HEK293 (cell line): ENCODE data around the gene UBE2J2.

Experiments
- CTCF ChIA-PET: fragments of 350-600 bp; formaldehyde crosslinking; extraction: SDS; loops from one replicate; lab custom pipeline; 2021; ENCODE audit warnings: antibody characterized with exemption; lab: Yijun Ruan, JAX
- POLR2A ChIA-PET: fragments of 300-600 bp; formaldehyde crosslinking; extraction: SDS; loops from one replicate; lab custom pipeline; 2020; ENCODE audit warnings: antibody characterized with exemption, inconsistent platforms; lab: Yijun Ruan, JAX
- H3K27ac ChIP-seq: fragments of 200-500 bp; sonication (Bioruptor generic); 2 replicates; pipeline ENCODE4 v1.5.1; 2014; ENCODE audit warnings: low read depth, low read length, control low read depth, inconsistent platforms; ENCODE audit errors: extremely low read depth
- H3K36me3 ChIP-seq, 2 experiments: fragments of 200-500 bp in 1 of 2; sonication (Bioruptor generic) in 1 of 2; 1 replicate in 1 of 2; 2 replicates in 1 of 2; pipeline ENCODE4 v1.5.1; 2014 to 2017; ENCODE audit warnings: inconsistent platforms in 2 of 2, low read length in 2 of 2; ENCODE audit not compliant: control insufficient read depth in 2 of 2, insufficient read depth in 1 of 2
- H3K4me1 ChIP-seq: fragments of 200-500 bp; sonication (Bioruptor generic); 2 replicates; pipeline ENCODE4 v1.5.1; 2014; ENCODE audit warnings: mild to moderate bottlenecking, low read length, inconsistent platforms; ENCODE audit not compliant: control insufficient read depth, insufficient read depth
- H3K4me3 ChIP-seq: 2 replicates; pipeline ENCODE4 v1.5.1; 2011; ENCODE audit warnings: low read depth, mild to moderate bottlenecking, control low read depth, low read length, moderate library complexity
- H3K9me3 ChIP-seq: fragments of 200-500 bp; sonication (Bioruptor generic); 2 replicates; pipeline ENCODE4 v1.5.1; 2014; ENCODE audit warnings: low read depth, low read length, inconsistent platforms; ENCODE audit not compliant: control insufficient read depth, insufficient read depth
- FEZF1 ChIP-seq: fragments of 450-650 bp; formaldehyde crosslinking; IDR thresholded peaks from 2 replicates; pipeline ENCODE4 v1.5.1; 2016; ENCODE audit warnings: missing biosample characterization, missing genetic modification characterization
- GLI2 ChIP-seq: fragments of 450-650 bp; formaldehyde crosslinking; IDR thresholded peaks from 2 replicates; pipeline ENCODE4; 2017; ENCODE audit warnings: missing biosample characterization, missing genetic modification characterization, low read depth, borderline replicate concordance
- GLI4 ChIP-seq: fragments of 450-650 bp; formaldehyde crosslinking; IDR thresholded peaks from 2 replicates; pipeline ENCODE4 v1.5.1; 2016; ENCODE audit warnings: missing biosample characterization, missing genetic modification characterization
- GLIS1 ChIP-seq: fragments of 450-650 bp; formaldehyde crosslinking; IDR thresholded peaks from 2 replicates; pipeline ENCODE4 v1.5.1; 2016; ENCODE audit warnings: missing biosample characterization, missing genetic modification characterization
- GLIS2 ChIP-seq: fragments of 450-650 bp; formaldehyde crosslinking; IDR thresholded peaks from 2 replicates; pipeline ENCODE4 v1.5.1; 2016; ENCODE audit warnings: missing biosample characterization, missing genetic modification characterization
- HOXC10 ChIP-seq: sonication (generic); formaldehyde crosslinking; IDR thresholded peaks from 2 replicates; pipeline ENCODE4 v1.8.1; 2023; ENCODE audit warnings: mild to moderate bottlenecking, missing genetic modification reagents
- MEIS1 ChIP-seq: sonication (generic); formaldehyde crosslinking; IDR thresholded peaks from 2 replicates; pipeline ENCODE4 v1.8.1; 2022; ENCODE audit warnings: missing genetic modification reagents, mild to moderate bottlenecking, borderline replicate concordance
- MZF1 ChIP-seq: fragments of 450-650 bp; formaldehyde crosslinking; IDR thresholded peaks from 2 replicates; pipeline ENCODE4 v1.5.1; 2017; ENCODE audit warnings: missing biosample characterization, missing genetic modification characterization, borderline replicate concordance
- PATZ1 ChIP-seq: fragments of 450-650 bp; formaldehyde crosslinking; IDR thresholded peaks from 2 replicates; pipeline ENCODE4 v1.5.1; 2016; ENCODE audit warnings: missing biosample characterization, missing genetic modification characterization
- ZBTB8A ChIP-seq: fragments of 450-650 bp; formaldehyde crosslinking; IDR thresholded peaks from 2 replicates; pipeline ENCODE4 v1.5.1; 2016; ENCODE audit warnings: missing biosample characterization, missing genetic modification characterization
- ZNF132 ChIP-seq: fragments of 450-650 bp; formaldehyde crosslinking; IDR thresholded peaks from 2 replicates; pipeline ENCODE4 v1.5.1; 2017; ENCODE audit warnings: missing biosample characterization, missing genetic modification characterization, borderline replicate concordance
- ZNF18 ChIP-seq: fragments of 450-650 bp; formaldehyde crosslinking; IDR thresholded peaks from 2 replicates; pipeline ENCODE4 v1.5.1; 2016; ENCODE audit warnings: missing biosample characterization, missing genetic modification characterization
- ZNF223 ChIP-seq: fragments of 450-650 bp; formaldehyde crosslinking; IDR thresholded peaks from 2 replicates; pipeline ENCODE4 v1.5.1; 2016; ENCODE audit warnings: missing biosample characterization, missing genetic modification characterization
- ZNF585B ChIP-seq: fragments of 450-650 bp; formaldehyde crosslinking; IDR thresholded peaks from 2 replicates; pipeline ENCODE4 v1.5.1; 2016; ENCODE audit warnings: missing biosample characterization, missing genetic modification characterization
- ZNF658 ChIP-seq: fragments of 450-650 bp; formaldehyde crosslinking; IDR thresholded peaks from 2 replicates; pipeline ENCODE4; 2016; ENCODE audit warnings: missing biosample characterization, missing genetic modification characterization
- ZNF76 ChIP-seq: fragments of 450-650 bp; formaldehyde crosslinking; IDR thresholded peaks from 2 replicates; pipeline ENCODE4; 2016; ENCODE audit warnings: low read depth, missing biosample characterization, missing genetic modification characterization, borderline replicate concordance
- ZNF768 ChIP-seq: fragments of 450-650 bp; formaldehyde crosslinking; IDR thresholded peaks from 2 replicates; pipeline ENCODE4 v1.5.1; 2018; ENCODE audit warnings: missing biosample characterization, mild to moderate bottlenecking, missing genetic modification characterization
- ZNF843 ChIP-seq: fragments of 450-650 bp; formaldehyde crosslinking; IDR thresholded peaks from 2 replicates; pipeline ENCODE4 v1.5.1; 2016; ENCODE audit warnings: missing biosample characterization, missing genetic modification characterization
- ZSCAN23 ChIP-seq: fragments of 450-650 bp; formaldehyde crosslinking; IDR thresholded peaks from 2 replicates; pipeline ENCODE4 v1.5.1; 2016; ENCODE audit warnings: missing biosample characterization, missing genetic modification characterization
- TF ChIP-seq, protein P1 (sequence below): fragments of 450-650 bp; formaldehyde crosslinking; IDR thresholded peaks from 2 replicates; pipeline ENCODE4 v1.5.1; 2016; ENCODE audit warnings: missing biosample characterization, missing genetic modification characterization

The UBE2J2 gene

DNA sequence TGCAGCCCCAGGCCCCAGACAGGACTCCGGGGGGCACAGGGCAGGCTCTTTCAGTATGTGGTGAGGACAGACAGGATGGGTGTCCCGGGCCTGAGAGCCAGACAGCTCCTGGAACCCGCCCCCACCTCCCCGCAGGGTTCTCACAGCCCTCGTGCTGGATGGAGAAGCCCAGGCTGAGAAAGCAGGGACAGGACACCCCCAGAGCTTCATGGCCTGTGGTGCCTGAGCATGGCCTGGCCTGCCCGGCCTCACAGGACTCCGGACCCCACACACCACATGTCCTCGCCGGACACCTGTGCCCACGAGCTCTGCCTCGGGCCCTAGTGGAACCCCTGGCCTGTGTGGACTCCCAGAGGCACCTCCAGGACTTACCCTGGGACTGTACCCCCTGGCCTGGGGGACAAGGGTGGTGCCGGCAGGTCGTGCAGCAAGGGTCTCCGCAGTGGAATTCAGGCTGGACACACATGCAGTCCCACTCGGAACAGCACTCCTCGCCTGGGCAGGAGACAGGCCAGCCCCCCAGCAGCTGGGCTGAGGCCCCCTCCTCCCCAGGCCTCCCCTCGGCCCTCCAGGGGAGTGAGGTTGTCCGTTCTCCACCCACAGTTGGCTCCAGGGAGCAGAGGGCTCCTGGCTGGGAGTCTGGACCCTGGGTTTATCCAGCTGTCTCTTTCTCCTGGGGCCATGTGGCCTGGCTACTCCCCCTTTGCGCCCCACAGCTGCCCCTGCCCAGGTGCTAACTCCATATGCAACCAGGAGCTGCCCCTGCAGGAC, 68.5 kb downstream of the UBE2J2 start:
- ChIA-PET CTCF (interaction anchor here (0.7 to 0.9 kb wide), 2 partner anchors 83 to 142 kb away, joined by 3 to 6 read pairs; no protein-coding TSS in a partner anchor), POLR2A (no interaction called here)
- Histone ChIP-seq H3K36me3 (no peaks in the 10 kb centered on the region), H3K27ac (no peak overlapping the region), H3K4me1 (peaks cover 3% of the 10 kb centered on the region; the same call in 1 of the 2 replicates), H3K4me3 (no peak overlapping the region)
- TF ChIP-seq, protein P1, sequence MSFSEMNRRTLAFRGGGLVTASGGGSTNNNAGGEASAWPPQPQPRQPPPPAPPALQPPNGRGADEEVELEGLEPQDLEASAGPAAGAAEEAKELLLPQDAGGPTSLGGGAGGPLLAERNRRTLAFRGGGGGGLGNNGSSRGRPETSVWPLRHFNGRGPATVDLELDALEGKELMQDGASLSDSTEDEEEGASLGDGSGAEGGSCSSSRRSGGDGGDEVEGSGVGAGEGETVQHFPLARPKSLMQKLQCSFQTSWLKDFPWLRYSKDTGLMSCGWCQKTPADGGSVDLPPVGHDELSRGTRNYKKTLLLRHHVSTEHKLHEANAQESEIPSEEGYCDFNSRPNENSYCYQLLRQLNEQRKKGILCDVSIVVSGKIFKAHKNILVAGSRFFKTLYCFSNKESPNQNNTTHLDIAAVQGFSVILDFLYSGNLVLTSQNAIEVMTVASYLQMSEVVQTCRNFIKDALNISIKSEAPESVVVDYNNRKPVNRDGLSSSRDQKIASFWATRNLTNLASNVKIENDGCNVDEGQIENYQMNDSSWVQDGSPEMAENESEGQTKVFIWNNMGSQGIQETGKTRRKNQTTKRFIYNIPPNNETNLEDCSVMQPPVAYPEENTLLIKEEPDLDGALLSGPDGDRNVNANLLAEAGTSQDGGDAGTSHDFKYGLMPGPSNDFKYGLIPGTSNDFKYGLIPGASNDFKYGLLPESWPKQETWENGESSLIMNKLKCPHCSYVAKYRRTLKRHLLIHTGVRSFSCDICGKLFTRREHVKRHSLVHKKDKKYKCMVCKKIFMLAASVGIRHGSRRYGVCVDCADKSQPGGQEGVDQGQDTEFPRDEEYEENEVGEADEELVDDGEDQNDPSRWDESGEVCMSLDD (tag by site-specific recombination), result 0 out of 2 replicates have a peak, but pooled peaks have one; percentile 29
- TF ChIP-seq GLIS1 (tag by site-specific recombination) (peak; percentile 96), ZNF132 (tag by site-specific recombination) (no peak), ZSCAN23 (no peak), ZNF658 (tag by site-specific recombination) (no peak), FEZF1 (no peak), ZNF768 (tag by site-specific recombination) (no peak), ZNF18 (tag by site-specific recombination) (no peak), ZNF223 (no peak), ZBTB8A (tag by site-specific recombination) (no peak), ZNF76 (no peak), GLI2 (tag by site-specific recombination) (no peak), GLIS2 (tag by site-specific recombination) (peak; percentile 71), HOXC10 (CRISPR knock-in tag) (no peak), MEIS1 (no peak), GLI4 (tag by site-specific recombination) (no peak)
- TF ChIP-seq, all 188 proteins: peak for 3
- H3K9me3 ChIP-seq, result no peaks in the 10 kb centered on the region

GRCh38 chr1:1204425-1204920, 69.2 kb downstream of the UBE2J2 start:
- Histone ChIP-seq H3K36me3 (no peaks in the 10 kb centered on the region), H3K4me1 (peaks cover 3% of the 10 kb centered on the region; the same call in 1 of the 2 replicates), H3K27ac (no peak overlapping the region), H3K4me3 (no peak overlapping the region), H3K9me3 (no peaks in the 10 kb centered on the region)
- ChIA-PET CTCF (interaction anchor here (0.7 to 0.9 kb wide), 2 partner anchors 82 to 142 kb away, joined by 3 to 6 read pairs; no protein-coding TSS in a partner anchor), POLR2A (interaction anchor here (0.6 kb wide), 1 partner anchor 69 kb away, joined by 5 read pairs; the partner anchor contains the start of gene UBE2J2)
- no peak for TF ChIP-seq ZNF585B (tag by site-specific recombination)
- TF ChIP-seq PATZ1 (tag by site-specific recombination), result no peak
- TF ChIP-seq ZNF223, result no peak
- no peak for TF ChIP-seq MZF1 (tag by site-specific recombination)
- TF ChIP-seq ZNF843 (tag by site-specific recombination), result no peak
